ENCODE measurements around the gene C19orf73. TPM values are rescaled to one million over a fixed set of nuclear protein-coding genes. Genes with fewer than 3 reads are reported as not detected.

Gene C19orf73
- total and polyA plus RNA-seq, 8 donors = 3.4 to 4.2 (median 3.7) TPM; not detected in 5

DNA sequence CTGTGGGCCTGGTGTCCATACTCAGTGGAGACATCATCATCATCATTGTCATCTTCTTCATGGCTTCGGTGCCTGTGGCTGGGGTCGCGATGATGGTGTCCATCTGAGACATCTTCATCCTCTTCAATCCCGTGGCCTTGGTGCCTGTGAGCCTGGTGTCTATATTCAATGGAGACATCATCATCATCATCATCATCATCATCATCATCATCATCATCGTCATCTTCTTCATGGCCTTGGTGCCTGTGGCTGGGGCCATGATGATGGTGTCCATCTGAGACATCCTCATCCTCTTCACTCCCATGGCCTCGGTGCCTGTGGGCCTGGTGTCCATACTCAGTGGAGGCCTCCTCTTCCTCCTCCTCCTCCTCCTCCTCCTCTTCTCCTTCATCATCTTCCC, 35.3 kb upstream of the C19orf73 start:
- no peak for DNase-seq
- intact Hi-C loops (cut with DNase I; ENCODE audit: low total_unique reads) = loop anchor here (10.0 kb wide), 1 partner anchor 59 kb away; no protein-coding TSS in a partner anchor
- Histone ChIP-seq H3K4me1 (peaks cover 22 to 55% (median 47%) of the 10 kb centered on the region in 4 donors), H3K4me3 (no peak overlapping the region), H3K27ac (no peak overlapping the region), H3K36me3 (no peaks in the 10 kb centered on the region), H3K9me3 (no peaks in the 10 kb centered on the region), H3K27me3 (peaks cover 0 to 37% (median 0%) of the 10 kb centered on the region in 3 donors)
- TF ChIP-seq POLR2A (IDR thresholded peaks at IDR 0.05) (no peak), EP300 (IDR thresholded peaks at IDR 0.05) (no peak), POLR2AphosphoS5 (IDR thresholded peaks at IDR 0.05) (no peak), CTCF (IDR thresholded peaks at IDR 0.05) (no peak)
- WGBS, 5 donors = 86 to 98% (median 96%) methylated on average over 6 of the region's 6 CpGs

GRCh38 chr19:49153167-49153809, 34.3 kb upstream of the C19orf73 start:
- Histone ChIP-seq H3K4me1 (peaks cover 31 to 55% (median 50%) of the 10 kb centered on the region in 4 donors), H3K9me3 (no peaks in the 10 kb centered on the region), H3K4me3 (no peak overlapping the region), H3K27ac (no peak overlapping the region), H3K36me3 (no peaks in the 10 kb centered on the region), H3K27me3 (peaks cover 0 to 44% (median 0%) of the 10 kb centered on the region in 3 donors)
- intact Hi-C loops (cut with DNase I; ENCODE audit: low total_unique reads) = loop anchor here (10.0 kb wide), 1 partner anchor 58 kb away; no protein-coding TSS in a partner anchor
- 88 to 93% (median 92%) methylated on average over 9 to 10 of the region's 10 CpGs for WGBS, 5 donors
- no peak for DNase-seq
- TF ChIP-seq POLR2AphosphoS5 (IDR thresholded peaks at IDR 0.05) = no peak
- TF ChIP-seq POLR2A (IDR thresholded peaks at IDR 0.05) = no peak
- TF ChIP-seq EP300 (IDR thresholded peaks at IDR 0.05) = no peak
- TF ChIP-seq CTCF (IDR thresholded peaks at IDR 0.05) = no peak

- DNase-seq = no peak
These were observed 33.2 kb upstream of the C19orf73 start for GRCh38 chr19:49152119-49152550.

More at GRCh38 chr19:49152119-49152550, 33.2 kb upstream of the C19orf73 start:
- intact Hi-C loops (cut with DNase I; ENCODE audit: low total_unique reads) = loop anchor here (10.0 kb wide), 1 partner anchor 57 kb away; no protein-coding TSS in a partner anchor
- 28 to 35% (median 34%) methylated on average over 9 to 10 of the region's 10 CpGs for WGBS, 5 donors
- H3K27ac ChIP-seq = peak overlapping the region in 3 of 5 donors; percentile 85 to 92 (median 85)
- H3K36me3 ChIP-seq = no peaks in the 10 kb centered on the region
- peaks cover 0 to 33% (median 0%) of the 10 kb centered on the region in 3 donors for H3K27me3 ChIP-seq
- TF ChIP-seq EP300 (IDR thresholded peaks at IDR 0.05) (no peak), POLR2AphosphoS5 (IDR thresholded peaks at IDR 0.05) (no peak), POLR2A (IDR thresholded peaks at IDR 0.05) (no peak), CTCF (IDR thresholded peaks at IDR 0.05) (no peak)
- H3K9me3 ChIP-seq = no peaks in the 10 kb centered on the region
- no peak overlapping the region for H3K4me3 ChIP-seq
- H3K4me1 ChIP-seq = peaks cover 31 to 48% (median 41%) of the 10 kb centered on the region in 4 donors
